ENCODE measurements around the gene NFATC2IP.
"Not testable (repeated sequence)": the region's sequence is repeated elsewhere in the genome, so short reads cannot be mapped to it uniquely, and the experiment has no call there.

Gene NFATC2IP

DNA sequence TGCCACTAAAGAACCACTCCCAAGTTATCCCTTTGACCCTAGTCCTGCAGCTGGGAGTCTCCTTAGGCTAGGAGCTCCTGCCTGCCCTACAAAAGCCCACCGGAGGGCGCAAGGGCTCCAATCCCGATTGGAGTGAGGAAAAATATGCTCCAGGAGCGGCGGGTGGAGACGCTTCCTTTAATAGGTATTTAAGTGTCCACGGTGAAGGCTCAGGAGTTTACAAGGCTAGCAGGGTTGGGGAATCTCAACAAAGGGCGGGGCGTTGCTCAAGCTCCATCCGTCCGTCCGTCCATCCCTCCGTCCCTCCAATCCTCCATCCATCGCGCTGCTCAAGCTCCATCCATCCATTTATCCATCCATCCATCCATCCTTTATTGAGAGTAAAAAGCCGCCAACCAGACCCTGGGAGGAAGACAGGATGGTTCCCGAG lies 23.3 kb downstream of the NFATC2IP start:
- no peak for DNase-seq (ENCODE audit: low read depth in 2 of 2)

DNA sequence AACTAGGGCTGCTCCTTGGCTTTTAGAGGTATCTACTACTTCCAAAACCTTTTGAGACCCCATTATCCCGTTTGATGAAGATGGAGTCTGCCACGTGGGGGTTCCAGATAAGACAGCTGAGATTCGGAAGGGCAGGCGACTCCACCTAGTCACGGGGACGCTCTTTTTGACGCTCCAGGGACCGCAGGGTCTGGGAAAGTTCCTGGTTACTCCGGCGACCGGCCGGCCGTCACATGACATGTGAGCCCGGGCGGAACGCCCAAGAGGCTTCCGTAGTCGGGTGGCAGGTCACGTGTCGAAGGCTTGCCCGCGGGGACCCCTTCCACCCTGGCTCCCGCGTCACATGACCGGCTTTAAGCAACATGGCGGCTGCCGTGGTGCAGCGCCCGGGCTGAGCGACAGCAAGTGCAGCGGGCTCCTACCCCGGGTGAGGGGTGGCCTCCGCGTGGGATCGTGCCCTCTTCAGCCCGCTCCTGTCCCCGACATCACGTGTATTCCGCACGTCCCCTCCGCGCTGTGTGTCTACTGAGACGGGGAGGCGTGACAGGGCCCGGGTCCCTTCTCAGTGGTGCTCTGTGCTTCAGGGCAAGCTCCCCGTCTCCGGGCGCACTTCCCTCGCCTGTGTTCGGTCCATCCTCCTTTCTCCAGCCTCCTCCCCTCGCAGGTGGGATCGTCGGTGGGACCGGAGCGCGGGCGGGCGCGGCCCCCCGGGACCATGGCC lies 23.9 kb downstream of the NFATC2IP start, which contains the start of gene SPNS1:
TSS of gene SPNS1 (plus strand) at position 342 of the 721 bp plus-strand sequence. CDS start at position 716, 374 bp downstream.
- peak; percentile 93 to 94 for DNase-seq (ENCODE audit: low read depth in 2 of 2)

DNA sequence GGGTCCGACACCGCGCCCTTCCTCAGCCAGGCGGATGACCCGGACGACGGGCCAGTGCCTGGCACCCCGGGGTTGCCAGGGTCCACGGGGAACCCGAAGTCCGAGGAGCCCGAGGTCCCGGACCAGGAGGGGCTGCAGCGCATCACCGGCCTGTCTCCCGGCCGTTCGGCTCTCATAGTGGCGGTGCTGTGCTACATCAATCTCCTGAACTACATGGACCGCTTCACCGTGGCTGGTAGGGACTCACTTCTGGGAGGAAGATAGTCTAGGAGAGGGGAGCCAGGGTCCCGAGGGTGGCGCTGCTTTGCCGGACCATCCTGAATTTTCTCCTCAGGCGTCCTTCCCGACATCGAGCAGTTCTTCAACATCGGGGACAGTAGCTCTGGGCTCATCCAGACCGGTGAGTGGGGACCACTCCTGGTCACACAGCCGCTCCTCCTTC lies 24.4 kb downstream of the NFATC2IP start:
- no peak for DNase-seq (ENCODE audit: low read depth in 2 of 2)

DNA sequence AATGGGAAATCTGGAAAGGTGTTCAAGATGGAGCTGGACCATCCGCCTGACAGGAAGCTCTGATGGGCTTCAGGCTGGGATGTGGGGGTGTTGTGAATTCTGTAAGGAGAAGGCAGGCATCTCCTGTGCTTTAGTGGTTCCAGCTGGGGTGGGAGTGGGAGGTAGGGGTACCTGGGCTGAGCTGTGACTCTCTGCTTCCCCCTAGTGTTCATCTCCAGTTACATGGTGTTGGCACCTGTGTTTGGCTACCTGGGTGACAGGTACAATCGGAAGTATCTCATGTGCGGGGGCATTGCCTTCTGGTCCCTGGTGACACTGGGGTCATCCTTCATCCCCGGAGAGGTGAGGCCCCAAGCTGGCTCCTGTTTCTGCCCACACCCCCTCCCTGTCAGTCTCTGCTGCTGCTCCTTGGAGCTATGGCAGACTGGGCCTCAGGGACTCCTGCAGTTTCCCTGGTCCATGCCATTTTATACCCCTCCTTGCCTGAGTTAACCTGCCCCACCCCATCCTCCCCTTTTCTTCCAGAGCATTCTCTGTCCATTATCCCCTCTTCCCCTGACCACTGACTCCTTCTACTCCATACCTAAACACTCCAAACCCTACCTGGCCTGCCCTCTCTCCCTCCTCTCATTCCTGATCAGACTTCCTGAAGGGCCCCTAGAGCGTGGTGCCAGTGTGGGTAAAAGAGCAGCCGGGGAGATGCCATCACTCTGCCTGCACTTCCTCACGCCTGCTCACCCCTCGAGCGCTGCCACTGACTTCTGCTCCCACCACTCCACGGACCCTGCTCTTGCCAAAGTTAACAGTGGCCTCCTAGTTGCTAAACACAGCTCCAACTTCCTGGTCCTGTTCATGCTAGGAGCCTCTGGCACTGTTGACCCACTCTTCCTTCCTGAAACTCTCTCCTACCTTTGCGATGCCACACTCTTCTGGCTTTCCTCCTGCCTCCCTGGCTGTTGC lies 27.2 kb downstream of the NFATC2IP start:
- DNase-seq (ENCODE audit: low read depth in 2 of 2), result no peak

DNA sequence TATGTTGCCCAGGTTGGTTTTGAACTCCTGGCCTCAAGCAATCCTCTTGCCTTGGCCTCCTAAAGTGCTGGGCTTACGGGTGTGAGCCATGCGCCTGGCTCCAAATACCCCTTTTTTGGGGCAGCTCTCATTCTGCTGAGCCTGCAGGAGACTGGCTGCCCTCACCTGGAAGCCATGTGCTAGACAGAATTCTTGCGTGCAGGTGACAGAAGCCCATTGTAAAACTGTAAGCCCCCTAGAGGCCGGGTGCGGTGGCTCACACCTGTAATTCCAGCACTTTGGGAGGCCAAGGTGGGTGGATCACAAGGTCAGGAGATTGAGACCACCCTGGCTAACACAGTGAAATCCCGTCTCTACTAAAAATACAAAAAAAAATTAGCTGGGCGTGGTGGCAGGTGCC lies 29.6 kb downstream of the NFATC2IP start:
- DNase-seq (ENCODE audit: low read depth in 2 of 2), result not testable (repeated sequence)

DNA sequence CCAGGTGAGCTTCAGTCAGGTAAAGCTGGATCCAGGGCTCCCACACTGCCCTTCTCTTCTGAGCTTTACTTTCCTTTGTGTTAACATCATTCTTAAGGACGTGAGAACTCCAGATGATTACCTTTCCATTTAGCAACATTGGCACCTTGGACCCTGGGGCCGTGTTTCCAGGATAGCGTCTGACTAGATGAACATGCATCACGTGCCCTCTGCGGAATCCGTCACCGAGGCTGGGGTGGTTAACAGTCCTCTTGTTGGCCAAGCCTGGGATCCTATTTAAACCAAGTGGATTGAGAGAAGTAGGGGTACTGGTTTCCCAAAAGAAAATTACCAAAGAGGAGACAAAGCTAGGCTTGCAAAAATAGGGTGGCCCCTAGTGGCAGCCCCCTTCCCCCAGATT lies 30.2 kb downstream of the NFATC2IP start:
- DNase-seq (ENCODE audit: low read depth in 2 of 2), result no peak

DNA sequence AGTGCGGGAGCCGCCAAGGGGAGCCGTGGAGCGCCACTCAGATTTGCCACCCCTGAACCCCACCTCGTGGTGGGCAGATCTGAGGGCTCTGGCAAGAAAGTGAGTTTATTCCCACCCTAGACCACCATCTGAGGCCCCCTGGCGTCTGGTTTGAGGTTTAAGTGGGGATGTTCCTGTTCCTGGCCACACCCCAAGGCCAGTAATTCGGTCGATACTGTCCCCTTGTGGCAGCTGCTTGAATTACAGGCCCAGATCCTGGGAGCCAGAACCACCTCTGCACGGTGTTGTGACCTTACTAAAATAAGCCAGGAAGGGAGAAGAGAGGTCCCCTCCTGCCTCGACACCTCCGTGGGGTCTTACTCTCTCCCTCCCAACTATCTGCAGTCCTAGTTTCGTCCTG lies 30.8 kb downstream of the NFATC2IP start:
- peak; percentile 33 to 56 for DNase-seq (ENCODE audit: low read depth in 2 of 2)

DNA sequence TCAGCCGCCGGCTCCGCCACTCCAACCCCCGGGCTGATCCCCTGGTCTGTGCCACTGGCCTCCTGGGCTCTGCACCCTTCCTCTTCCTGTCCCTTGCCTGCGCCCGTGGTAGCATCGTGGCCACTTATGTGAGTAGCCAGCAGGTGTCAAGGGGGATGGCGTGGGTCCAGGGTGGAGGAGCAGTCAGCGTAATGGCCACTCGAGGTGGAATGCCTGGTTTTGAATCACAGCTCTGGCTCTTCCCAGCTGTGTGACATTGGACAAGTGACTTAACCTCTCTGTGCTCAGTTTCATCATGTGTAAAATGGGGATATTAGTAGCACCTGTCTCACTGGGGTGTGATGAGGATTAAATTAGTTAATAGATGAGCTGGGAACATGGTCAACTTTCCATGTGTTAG lies 31.7 kb downstream of the NFATC2IP start:
- no peak for DNase-seq (ENCODE audit: low read depth in 2 of 2)

DNA sequence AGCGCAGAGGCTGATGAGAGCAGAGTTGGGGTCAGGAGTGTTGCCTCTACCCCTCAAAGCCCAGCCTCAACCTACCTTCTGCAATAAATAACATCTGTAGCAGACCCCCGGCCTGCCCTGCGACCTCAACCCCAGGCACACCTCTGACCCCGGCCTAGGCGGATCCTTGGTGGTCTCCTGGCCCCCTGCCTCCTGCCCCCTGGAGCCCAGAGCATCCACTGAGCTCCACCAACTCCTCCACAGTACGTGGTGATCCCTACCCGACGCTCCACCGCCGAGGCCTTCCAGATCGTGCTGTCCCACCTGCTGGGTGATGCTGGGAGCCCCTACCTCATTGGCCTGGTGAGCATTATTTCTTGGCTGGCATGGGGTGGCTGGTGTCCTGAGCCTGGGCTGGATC lies 32.2 kb downstream of the NFATC2IP start:
- DNase-seq (ENCODE audit: low read depth in 2 of 2), result no peak

DNA sequence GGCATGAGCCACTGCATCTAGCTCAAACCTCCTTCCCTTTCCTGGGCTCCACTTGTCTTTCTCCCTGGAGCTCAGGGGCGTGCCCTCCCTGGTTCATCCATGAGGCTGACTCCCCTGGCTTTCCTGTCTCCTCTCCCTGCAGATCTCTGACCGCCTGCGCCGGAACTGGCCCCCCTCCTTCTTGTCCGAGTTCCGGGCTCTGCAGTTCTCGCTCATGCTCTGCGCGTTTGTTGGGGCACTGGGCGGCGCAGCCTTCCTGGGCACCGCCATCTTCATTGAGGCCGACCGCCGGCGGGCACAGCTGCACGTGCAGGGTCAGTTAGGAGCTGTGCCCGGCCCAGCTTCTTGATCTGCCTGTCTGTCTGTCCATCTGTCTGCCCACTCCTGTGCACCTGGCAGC lies 32.9 kb downstream of the NFATC2IP start:
- no peak for DNase-seq (ENCODE audit: low read depth in 2 of 2)

DNA sequence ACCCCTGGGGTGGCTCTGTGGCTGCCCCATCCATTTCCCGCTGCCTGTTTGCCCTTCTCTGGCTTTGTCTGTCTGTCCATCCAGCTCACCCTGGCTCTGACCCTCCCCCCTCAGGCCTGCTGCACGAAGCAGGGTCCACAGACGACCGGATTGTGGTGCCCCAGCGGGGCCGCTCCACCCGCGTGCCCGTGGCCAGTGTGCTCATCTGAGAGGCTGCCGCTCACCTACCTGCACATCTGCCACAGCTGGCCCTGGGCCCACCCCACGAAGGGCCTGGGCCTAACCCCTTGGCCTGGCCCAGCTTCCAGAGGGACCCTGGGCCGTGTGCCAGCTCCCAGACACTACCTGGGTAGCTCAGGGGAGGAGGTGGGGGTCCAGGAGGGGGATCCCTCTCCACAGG lies 33.4 kb downstream of the NFATC2IP start:
- DNase-seq (ENCODE audit: low read depth in 2 of 2), result no peak

DNA sequence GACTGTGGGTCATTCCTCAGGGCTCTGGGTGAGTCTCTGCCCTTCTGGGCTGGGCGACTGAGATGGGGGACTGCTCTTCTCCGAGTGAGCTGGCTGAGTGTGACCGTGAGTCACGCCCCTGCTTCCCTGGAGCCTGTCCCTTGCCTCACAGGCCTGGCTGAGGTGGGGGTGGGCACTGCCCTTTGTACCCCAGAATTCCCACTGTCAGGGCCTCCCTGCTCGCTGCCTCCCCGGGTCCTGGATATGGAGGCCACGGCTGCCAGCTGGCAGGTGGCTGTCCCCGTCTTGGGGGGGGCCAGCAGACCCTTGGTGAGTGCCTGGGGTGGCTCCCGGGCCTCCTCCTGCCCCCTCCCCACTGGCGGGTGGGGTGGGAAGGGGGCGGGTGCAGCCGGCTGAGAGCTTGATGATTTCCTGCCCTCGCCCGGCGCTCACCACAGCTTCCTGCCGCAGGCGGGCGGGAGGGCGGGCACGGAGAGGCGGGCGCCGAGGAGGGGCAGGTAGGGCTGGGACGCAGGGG lies 33.9 kb downstream of the NFATC2IP start, which contains the start of gene LAT:
TSS of gene LAT (plus strand) at position 434 of the 517 bp plus-strand sequence. CDS start 366 bp downstream, outside the sequence.
- peak; percentile 49 to 70 for DNase-seq (ENCODE audit: low read depth in 2 of 2)

DNA sequence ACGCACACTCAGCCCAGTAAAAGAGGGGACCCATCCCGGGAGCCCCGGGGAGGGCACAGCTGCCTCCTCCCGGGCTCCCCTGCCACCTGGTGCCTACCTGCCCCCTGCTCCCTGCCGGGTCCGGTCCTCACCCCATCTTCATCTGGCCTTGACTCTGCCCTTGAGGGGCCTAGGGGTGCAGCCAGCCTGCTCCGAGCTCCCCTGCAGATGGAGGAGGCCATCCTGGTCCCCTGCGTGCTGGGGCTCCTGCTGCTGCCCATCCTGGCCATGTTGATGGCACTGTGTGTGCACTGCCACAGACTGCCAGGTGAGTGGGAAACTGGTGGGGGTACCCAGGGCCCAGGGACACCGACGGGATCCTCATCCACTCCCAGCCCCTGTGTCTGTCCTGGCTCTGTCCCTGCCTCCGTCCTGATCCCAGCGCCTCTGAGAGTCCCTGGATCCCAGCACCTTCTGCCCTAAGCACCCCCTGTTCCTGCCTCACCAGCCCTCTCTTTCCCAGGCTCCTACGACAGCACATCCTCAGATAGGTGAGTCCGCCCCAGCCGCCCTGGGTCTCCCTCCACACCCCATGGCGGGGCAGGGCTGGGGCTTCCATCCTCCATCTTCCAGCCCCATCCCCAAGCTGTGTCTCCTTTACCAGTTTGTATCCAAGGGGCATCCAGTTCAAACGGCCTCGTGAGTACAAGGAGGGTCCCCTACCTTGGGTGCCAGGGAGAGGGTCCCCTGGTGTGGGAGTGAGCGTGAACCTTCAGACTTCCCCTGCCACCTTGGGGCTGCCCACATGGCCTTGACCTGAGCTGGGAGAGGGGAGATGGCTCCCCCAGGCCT lies 34.7 kb downstream of the NFATC2IP start:
- no peak for DNase-seq (ENCODE audit: low read depth in 2 of 2)

DNA sequence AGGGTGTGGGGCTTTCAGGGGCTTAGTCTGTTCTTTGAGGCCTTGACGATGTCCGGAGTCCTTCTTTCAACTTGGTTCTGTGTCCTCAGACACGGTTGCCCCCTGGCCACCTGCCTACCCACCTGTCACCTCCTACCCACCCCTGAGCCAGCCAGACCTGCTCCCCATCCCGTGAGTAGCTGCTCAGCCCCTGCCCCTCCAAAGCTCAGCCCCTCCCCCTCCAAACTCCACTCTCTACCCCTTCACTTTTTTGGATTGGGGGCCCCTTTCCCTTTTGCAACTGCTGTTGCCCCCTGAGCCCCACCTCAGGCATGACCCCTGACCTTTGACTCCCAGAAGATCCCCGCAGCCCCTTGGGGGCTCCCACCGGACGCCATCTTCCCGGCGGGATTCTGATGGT lies 35.3 kb downstream of the NFATC2IP start:
- no peak for DNase-seq (ENCODE audit: low read depth in 2 of 2)

DNA sequence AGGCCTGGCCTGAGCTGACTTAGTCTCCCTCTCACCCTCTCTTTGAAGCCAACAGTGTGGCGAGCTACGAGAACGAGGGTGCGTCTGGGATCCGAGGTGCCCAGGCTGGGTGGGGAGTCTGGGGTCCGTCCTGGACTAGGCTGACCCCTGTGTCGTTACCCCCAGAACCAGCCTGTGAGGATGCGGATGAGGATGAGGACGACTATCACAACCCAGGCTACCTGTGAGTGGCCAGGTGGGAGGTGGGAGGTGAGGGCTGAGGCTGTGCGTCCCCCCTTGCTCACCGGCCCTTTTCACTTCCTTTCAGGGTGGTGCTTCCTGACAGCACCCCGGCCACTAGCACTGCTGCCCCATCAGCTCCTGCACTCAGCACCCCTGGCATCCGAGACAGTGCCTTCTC lies 35.8 kb downstream of the NFATC2IP start:
- no peak for DNase-seq (ENCODE audit: low read depth in 2 of 2)

DNA sequence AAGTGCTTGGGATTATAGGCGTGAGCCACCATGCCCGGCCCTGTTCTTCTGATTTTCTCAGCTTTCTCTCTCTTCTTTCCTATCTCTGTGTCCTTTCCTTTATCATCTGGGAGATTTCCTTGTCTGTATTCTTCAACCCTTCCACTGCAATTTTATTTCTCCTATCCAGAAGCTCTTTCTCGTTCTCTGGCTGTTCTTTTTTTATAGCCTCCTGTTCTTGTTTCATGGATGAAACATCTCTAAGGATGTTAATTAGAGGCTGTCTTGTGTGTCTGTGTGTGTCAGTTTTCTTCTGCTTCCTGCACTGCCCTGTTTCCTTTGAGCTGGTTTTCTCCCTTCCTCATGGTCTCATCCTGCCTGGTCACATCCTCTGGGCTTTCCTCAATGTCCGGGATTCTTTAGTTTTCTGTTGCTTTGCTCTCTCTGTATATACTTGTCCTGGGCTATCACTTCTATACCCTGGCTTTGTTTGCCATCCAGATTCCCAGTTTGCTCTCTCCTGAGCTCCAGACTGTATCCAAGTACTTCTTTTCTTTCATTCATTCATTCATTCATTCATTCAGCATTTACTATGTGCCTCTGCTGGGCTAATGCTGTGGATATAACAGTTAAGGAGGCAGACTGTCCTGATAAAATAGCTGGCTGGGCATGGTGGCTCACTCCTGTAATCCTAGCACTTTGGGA lies 36.6 kb downstream of the NFATC2IP start:
- DNase-seq (ENCODE audit: low read depth in 2 of 2), result no peak

DNA sequence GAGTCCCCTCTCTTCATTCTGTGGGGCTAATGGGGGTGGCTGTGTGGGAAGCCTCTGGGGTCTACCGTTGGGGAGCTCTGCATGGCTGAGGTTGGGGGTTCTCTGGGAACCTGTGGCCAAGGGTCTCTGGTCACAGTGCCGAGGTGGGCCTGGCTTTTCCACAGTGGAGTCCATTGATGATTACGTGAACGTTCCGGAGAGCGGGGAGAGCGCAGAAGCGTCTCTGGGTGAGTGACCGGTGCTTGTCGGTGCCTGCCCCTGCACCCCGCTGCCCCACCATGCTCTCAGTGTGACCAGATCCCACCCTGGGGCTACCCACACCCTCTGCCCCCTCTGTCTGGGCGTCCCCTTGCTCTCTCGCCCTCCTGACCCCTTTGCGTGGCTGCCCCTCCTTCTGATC lies 38.6 kb downstream of the NFATC2IP start:
- DNase-seq (ENCODE audit: low read depth in 2 of 2), result no peak

DNA sequence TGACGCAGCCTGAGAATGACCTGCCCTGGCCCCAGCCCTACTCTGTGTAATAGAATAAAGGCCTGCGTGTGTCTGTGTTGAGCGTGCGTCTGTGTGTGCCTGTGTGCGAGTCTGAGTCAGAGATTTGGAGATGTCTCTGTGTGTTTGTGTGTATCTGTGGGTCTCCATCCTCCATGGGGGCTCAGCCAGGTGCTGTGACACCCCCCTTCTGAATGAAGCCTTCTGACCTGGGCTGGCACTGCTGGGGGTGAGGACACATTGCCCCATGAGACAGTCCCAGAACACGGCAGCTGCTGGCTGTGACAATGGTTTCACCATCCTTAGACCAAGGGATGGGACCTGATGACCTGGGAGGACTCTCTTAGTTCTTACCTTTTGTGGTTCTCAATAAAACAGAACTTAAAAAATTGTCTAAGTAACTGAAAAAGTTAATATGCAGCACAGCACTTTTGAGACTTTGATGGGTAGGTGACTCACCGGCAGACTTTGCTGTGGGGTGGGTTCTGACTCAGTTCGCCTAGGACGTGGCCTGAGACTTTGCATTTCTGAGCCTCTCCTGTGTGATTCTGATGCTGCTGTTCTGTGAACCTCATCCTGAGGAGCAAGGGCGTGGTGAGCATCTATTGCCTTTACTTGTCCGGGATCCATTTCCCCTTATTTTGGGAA lies 39.8 kb downstream of the NFATC2IP start:
- peak; percentile 66 to 68 for DNase-seq (ENCODE audit: low read depth in 2 of 2)

DNA sequence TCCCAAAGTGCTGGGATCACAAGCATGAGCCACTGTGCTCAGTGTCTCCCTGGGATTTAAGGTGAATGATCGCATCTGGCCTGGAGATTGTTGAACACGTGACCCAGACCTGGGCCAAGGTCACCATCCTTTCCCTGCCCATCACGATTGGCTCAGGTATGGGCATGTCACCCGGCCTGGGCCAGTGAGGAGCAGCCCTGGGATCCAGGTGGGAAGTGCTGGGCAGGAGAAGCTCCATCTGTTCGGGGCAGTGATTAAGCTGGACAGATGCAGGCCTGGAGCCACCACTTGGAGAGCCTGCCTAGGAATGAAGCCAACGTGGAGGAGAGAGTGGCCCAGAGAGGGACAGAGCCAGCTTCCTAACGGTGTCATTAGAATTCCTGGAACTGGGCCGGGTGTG lies 41.0 kb downstream of the NFATC2IP start:
- DNase-seq (ENCODE audit: low read depth in 2 of 2), result no peak

DNA sequence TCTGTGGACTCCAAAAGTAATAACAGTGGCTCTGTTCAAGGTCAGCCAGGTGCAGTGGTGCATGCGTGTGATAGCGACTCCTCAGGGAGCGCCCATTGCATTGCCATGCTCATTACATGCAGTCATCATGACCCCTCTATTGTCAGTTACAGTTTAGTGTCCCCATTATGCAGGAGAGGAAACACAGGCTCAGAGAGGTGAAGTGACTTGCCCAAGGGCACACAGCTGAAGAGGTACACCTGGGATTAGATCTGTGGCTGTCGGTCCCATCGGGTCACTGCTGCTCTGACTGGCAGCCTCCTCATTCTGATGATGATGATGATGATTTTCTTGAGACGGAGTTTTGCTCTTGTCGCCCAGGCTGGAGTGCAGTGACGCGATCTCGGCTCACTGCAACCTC lies 41.8 kb downstream of the NFATC2IP start:
- no peak for DNase-seq (ENCODE audit: low read depth in 2 of 2)

All from stimulated activated CD4-positive, alpha-beta T cell treated with anti-CD3 and anti-CD28 coated beads, Interleukin-15, amount 100 ng/mL, for 48 hours (primary cell).